ENCODE measurements around the gene NTN5.

- no peak for TF ChIP-seq CTCF (IDR thresholded peaks at IDR 0.05)
- no peak for TF ChIP-seq POLR2A (IDR thresholded peaks at IDR 0.05)
- no peak for TF ChIP-seq POLR2AphosphoS5 (IDR thresholded peaks at IDR 0.05; ENCODE audit: insufficient read depth in 1 of 2, low read depth in 1 of 2)
Observed at GRCh38 chr19:48669903-48670668, 2.7 kb downstream of the NTN5 start.

Data from vagina (tissue), 2 donors.